H54 (cell line): Measurements from ENCODE around the gene LONRF2.

Experiments
- DNase-seq: peaks from one replicate; pipeline ENCODE4 v3.0.0; 2011; ENCODE audit warnings: low spot score, mixed read lengths; ENCODE audit not compliant: insufficient read length
- FAIRE-seq: peaks from 3 replicates; lab custom pipeline; 2011; peaks lifted over from hg19 to GRCh38; lab: Jason Lieb, UNC
- POLR2A ChIP-seq: IDR thresholded peaks from 2 replicates; pipeline ENCODE4 v1.6.1; 2011; ENCODE audit warnings: low read depth, mild to moderate bottlenecking, low read length

Gene LONRF2

GRCh38 chr2:100237770-100238169, 84.5 kb downstream of the LONRF2 start:
- no peak for DNase-seq
- FAIRE-seq = no peak
- TF ChIP-seq POLR2A = no peak

GRCh38 chr2:100237163-100237562, 85.1 kb downstream of the LONRF2 start:
- no peak for FAIRE-seq
- TF ChIP-seq POLR2A = no peak
- DNase-seq = no peak

GRCh38 chr2:100236166-100236565, 86.1 kb downstream of the LONRF2 start:
- DNase-seq = no peak
- no peak for FAIRE-seq
- TF ChIP-seq POLR2A = no peak

DNA sequence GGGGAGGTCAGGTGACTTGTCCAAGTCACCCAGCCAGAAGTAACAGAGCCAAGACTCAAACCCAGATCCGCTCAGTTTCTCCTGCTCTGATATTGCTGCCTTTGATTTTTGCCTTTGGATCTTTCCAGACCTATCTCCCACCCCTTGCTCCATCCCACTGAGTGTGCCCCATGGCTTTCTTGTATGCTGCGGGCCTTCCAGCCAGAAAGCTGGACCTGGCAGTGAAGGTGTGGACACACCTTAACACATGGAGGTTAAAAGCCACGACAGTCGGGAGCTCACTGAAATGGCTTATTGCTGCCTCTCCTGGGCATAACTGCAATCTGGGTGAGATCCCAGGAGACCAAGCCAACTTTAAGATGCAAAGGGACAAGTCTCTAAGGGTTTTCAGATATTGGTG, 86.7 kb downstream of the LONRF2 start:
- FAIRE-seq = no peak
- DNase-seq = no peak
- no peak for TF ChIP-seq POLR2A

DNA sequence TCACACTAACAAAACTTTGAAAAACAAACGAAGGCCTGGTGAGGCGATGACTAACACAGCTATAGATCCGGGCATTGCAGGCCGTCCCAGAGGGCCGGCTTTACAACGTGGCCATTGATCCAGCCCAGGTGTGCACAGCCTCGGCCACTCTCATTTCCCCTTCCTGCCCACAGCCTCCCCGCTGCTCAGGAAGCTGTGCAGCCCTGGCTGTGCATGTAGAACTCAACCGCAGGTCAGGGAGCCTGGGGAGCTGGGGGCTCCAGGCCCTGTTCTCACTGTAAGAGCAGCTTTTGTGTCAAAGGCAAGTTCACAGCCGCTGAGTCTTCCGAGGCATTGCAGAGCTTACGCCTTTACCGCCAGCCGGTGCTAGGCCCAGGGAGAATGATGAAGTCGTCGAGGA, 87.2 kb downstream of the LONRF2 start:
- FAIRE-seq = no peak
- no peak for DNase-seq

GRCh38 chr2:100234141-100234540, 88.2 kb downstream of the LONRF2 start:
- no peak for FAIRE-seq
- DNase-seq = no peak
- TF ChIP-seq POLR2A = no peak

More for the DNA sequence above, 87.2 kb downstream of the LONRF2 start:
- TF ChIP-seq POLR2A = no peak

DNA sequence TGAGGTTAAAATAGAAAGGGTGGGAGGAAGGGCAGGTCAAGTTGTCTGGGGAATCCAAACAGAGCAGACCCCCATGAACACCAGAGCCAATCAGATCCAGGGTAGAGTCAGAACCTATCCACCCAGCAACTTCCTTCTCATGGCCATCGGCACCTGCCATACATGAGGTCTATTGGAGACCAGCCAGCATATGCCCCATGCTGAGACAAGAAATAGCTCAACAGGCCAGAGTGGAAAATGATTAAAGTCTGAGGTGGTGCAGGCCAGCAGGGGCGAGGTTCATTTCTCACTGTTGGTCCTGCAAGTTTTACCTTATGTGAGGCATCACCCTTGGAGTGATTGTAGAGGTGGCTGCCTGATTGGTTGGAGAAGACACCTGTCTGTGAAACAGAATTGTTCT, 89.2 kb downstream of the LONRF2 start:
- DNase-seq = no peak
- no peak for FAIRE-seq
- TF ChIP-seq POLR2A = no peak

- no peak for DNase-seq
- TF ChIP-seq POLR2A = no peak
- FAIRE-seq = no peak
Observed at GRCh38 chr2:100230754-100231153, 91.5 kb downstream of the LONRF2 start.

GRCh38 chr2:100228967-100229366, 93.3 kb downstream of the LONRF2 start:
- DNase-seq (no peak), FAIRE-seq (no peak)
- TF ChIP-seq POLR2A = no peak

- no peak for TF ChIP-seq POLR2A
- no peak for FAIRE-seq
- no peak for DNase-seq
Observed at GRCh38 chr2:100228415-100228814, 93.9 kb downstream of the LONRF2 start.

DNA sequence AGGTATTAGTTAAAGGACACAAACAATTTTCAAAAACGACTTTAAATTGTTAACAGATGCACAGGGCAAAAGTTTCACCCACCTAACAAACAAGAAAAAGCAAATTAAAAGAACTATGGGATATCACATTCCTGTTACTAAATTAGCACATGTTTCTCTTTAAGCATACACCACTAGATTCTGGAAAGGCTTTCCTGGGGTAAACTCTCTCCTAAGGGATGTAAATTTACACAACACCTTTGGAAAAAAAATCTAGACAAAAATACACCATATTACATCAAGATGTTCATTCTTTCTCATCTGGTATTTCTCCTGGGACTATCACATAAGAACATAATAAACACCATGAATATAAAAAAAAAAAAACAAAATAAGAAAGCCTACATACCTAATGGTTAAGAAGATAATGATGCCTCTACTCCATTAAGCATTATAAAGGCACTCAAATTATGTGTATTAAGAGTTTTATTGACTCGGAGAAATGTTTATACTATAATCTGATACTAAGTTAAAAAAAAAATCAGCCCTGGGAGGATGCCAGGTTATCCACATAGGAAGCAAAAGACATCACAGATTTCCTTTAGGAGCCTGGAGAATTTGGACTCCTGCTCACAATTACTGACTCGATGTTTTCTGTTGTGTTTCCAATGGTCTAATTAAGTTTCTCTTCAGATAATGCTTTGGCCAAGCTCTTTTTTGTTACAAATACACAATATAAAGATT, 97.2 kb downstream of the LONRF2 start:
- DNase-seq = no peak
- no peak for TF ChIP-seq POLR2A
- no peak for FAIRE-seq

GRCh38 chr2:100223502-100223901, 98.8 kb downstream of the LONRF2 start:
- TF ChIP-seq POLR2A = no peak
- DNase-seq (no peak), FAIRE-seq (no peak)
